Measurements from ENCODE around the gene VNN1. TPM values are rescaled to one million over a fixed set of nuclear protein-coding genes. Genes with fewer than 3 reads are reported as not detected.

The VNN1 gene
- total RNA-seq, 1 donor from 2014 or later, result not detected

DNA sequence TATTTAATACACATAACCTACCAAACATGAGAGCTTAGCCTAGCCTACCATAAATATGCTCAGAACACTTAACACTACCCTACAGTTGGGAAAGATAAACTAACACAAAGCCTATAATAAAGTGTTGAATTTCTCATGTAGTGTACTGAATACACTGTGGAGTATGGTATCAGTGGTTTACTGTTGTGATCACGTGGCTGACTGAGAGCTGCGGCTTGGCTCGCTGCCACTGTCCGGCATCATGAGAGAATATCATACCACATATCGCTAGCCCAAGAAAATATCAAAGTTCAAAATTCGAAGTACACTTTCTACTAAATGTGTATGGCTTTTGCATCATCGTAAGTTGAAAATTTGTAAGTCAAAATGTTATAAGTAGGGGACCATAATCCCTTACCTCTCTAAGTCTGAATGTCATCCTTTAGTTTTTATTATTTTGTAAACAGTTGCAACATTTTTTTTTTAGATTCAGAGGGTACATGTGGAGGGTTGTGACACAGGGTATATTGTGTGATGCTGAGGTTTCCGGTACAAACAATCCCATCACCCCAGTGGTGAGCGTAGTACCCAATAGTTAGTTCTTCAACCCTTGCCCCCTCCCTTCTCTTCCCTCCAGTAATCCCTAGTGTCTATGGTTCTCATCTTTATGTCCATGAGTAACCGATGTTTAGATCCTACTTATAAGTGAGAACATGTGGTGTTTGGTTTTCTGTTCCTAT, 40.3 kb downstream of the VNN1 start:
- Mint-ChIP-seq H3K9me3 (peaks cover 2% of the 10 kb centered on the region), H3K27ac (ENCODE audit: unreplicated experiment) (no peak overlapping the region), H3K36me3 (ENCODE audit: low read depth) (no peaks in the 10 kb centered on the region), H3K4me3 (no peak overlapping the region), H3K4me1 (no peaks in the 10 kb centered on the region), H3K27me3 (ENCODE audit: low read depth) (no peaks in the 10 kb centered on the region)
- DNase-seq (ENCODE audit: low read depth, low spot score), result no peak
- TF ChIP-seq, protein P1, sequence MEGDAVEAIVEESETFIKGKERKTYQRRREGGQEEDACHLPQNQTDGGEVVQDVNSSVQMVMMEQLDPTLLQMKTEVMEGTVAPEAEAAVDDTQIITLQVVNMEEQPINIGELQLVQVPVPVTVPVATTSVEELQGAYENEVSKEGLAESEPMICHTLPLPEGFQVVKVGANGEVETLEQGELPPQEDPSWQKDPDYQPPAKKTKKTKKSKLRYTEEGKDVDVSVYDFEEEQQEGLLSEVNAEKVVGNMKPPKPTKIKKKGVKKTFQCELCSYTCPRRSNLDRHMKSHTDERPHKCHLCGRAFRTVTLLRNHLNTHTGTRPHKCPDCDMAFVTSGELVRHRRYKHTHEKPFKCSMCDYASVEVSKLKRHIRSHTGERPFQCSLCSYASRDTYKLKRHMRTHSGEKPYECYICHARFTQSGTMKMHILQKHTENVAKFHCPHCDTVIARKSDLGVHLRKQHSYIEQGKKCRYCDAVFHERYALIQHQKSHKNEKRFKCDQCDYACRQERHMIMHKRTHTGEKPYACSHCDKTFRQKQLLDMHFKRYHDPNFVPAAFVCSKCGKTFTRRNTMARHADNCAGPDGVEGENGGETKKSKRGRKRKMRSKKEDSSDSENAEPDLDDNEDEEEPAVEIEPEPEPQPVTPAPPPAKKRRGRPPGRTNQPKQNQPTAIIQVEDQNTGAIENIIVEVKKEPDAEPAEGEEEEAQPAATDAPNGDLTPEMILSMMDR (conservative IDR thresholded peaks at IDR 0.05), result no peak

DNA sequence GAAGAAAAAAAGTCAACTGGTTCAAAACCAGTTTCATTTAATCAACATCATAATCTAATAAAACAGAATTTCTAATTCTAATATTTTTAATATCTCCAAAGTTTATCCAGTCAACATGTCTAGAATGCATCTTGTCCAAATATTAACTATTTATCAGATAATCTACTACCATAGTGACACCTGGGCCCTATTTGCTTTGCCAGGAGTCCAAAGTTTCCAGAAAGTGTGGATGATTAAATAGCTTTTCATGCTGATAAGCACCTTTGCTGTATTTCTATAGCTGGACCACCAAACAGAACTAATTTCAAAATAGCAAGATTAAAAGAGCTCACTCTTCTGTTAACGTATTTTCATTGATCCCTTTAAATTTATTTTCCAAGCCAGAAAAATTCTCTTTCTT, 42.6 kb downstream of the VNN1 start:
- no peaks in the 10 kb centered on the region for H3K9me3 Mint-ChIP-seq
- TF ChIP-seq, protein P1 (conservative IDR thresholded peaks at IDR 0.05), result no peak
- no peaks in the 10 kb centered on the region for H3K36me3 Mint-ChIP-seq (ENCODE audit: low read depth)
- H3K27me3 Mint-ChIP-seq (ENCODE audit: low read depth), result no peaks in the 10 kb centered on the region
- H3K4me1 Mint-ChIP-seq, result no peaks in the 10 kb centered on the region
- DNase-seq (ENCODE audit: low read depth, low spot score), result no peak
- no peak overlapping the region for H3K27ac Mint-ChIP-seq (ENCODE audit: unreplicated experiment)
- H3K4me3 Mint-ChIP-seq, result no peak overlapping the region

DNA sequence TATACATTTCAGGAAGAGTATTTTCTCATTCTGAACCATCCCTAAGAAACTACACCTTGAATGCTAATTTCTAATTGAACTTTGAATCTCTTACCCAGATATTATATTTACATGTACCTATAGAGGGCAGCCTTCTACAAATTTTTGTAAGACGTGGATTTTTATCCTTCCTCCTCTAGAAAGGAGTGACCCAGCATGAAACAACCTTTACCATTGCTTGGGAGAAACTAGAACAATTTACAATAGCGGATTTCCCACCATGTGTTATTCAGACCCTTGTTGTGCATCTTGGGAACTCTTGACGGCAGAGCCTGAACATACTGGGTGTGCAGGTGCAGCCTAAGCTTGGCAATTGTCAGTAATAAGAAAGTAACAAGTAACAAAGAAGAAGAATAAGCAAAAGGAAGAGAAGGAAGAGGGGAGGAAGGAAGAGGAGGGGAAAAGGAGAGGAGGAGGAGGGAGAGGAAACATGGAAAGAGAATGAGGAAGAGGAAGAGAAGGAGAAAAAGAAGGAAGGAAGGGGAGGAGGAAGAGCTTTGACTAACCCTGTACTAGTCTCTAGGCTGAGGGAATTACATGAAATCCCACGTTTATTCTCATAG, 44.1 kb downstream of the VNN1 start:
- Mint-ChIP-seq H3K9me3 (no peaks in the 10 kb centered on the region), H3K27me3 (ENCODE audit: low read depth) (no peaks in the 10 kb centered on the region), H3K4me1 (no peaks in the 10 kb centered on the region), H3K4me3 (no peak overlapping the region), H3K27ac (ENCODE audit: unreplicated experiment) (no peak overlapping the region), H3K36me3 (ENCODE audit: low read depth) (no peaks in the 10 kb centered on the region)
- TF ChIP-seq, protein P1 (conservative IDR thresholded peaks at IDR 0.05), result peak; percentile 71
- DNase-seq (ENCODE audit: low read depth, low spot score), result no peak

DNA sequence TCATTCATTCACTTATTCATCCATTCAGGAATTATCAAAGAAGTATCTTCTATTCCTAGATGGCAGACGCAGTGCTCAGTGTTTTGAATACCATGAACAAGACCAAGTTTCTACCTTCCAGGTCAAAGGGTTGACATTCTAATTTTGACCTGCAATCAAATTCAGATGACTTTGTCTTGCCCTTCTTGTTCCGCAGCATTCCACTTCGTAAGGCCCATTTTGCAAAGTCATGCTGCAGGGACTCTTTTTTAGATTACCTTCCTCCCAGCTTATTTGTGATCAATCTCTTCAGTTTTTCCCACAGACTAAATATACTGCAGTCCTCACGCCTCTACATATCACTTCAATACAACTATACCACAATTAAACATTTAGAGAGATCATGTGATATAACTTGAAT, 47.7 kb downstream of the VNN1 start:
- Mint-ChIP-seq H3K27me3 (ENCODE audit: low read depth) (no peaks in the 10 kb centered on the region), H3K4me3 (no peak overlapping the region)

DNA sequence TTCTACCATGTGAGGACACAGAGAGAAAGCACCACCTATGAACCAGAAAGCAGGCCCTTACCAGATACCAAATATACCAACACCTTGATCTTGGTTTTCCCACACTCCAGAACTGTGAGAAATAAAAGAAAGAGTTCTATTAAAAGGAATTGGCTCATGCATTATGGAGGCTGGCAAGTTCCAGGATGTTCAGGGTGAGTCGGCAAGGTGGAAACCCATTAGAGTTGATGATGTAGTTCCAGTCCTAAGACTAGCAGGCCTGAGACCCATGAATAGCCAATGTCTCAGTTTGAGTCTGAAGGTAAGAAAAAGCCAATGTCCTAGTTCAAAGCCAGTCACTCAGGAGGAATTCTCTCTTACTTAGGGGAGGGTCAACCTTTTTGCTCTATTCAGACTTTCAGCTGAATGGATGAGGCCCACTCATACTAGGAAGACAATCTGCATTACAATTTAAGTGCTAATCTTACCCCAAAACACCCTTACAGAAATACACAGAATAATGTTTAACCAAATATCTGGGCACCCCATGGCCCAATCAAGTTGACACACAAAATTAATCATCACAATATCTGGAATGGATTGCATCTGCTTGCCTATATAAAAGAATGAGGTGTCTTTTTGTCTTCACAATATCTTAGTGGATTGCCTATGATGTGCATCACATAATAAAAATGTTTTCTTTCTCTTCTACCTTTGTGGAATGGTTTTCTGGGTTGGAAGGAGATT, 49.4 kb downstream of the VNN1 start:
- DNase-seq (ENCODE audit: low read depth, low spot score), result no peak
- Mint-ChIP-seq H3K9me3 (no peaks in the 10 kb centered on the region), H3K27ac (ENCODE audit: unreplicated experiment) (no peak overlapping the region), H3K4me1 (peaks cover 4% of the 10 kb centered on the region), H3K36me3 (ENCODE audit: low read depth) (no peaks in the 10 kb centered on the region), H3K4me3 (no peak overlapping the region), H3K27me3 (ENCODE audit: low read depth) (no peaks in the 10 kb centered on the region)
- TF ChIP-seq, protein P1 (conservative IDR thresholded peaks at IDR 0.05), result no peak

More for the DNA sequence above, 47.7 kb downstream of the VNN1 start:
- TF ChIP-seq, protein P1 (conservative IDR thresholded peaks at IDR 0.05), result no peak
- H3K9me3 Mint-ChIP-seq, result no peaks in the 10 kb centered on the region
- H3K36me3 Mint-ChIP-seq (ENCODE audit: low read depth), result no peaks in the 10 kb centered on the region
- H3K27ac Mint-ChIP-seq (ENCODE audit: unreplicated experiment), result no peak overlapping the region
- H3K4me1 Mint-ChIP-seq, result peaks cover 4% of the 10 kb centered on the region
- DNase-seq (ENCODE audit: low read depth, low spot score), result no peak

Measured in neural crest cell (in vitro differentiated cells).